GM20000 (cell line): Measurements from ENCODE around the gene GCAT.

ENCODE experiments used
- DNase-seq: peaks from one replicate; pipeline ENCODE4 v3.0.0; 2012; ENCODE audit warnings: low spot score
- TF ChIP-seq, protein P1 (sequence below): IDR thresholded peaks from 2 replicates; pipeline ENCODE4 v1.5.1; 2012; ENCODE audit warnings: mild to moderate bottlenecking, control low read depth; ENCODE audit errors: extremely low read depth, missing control alignments

Gene GCAT

DNA sequence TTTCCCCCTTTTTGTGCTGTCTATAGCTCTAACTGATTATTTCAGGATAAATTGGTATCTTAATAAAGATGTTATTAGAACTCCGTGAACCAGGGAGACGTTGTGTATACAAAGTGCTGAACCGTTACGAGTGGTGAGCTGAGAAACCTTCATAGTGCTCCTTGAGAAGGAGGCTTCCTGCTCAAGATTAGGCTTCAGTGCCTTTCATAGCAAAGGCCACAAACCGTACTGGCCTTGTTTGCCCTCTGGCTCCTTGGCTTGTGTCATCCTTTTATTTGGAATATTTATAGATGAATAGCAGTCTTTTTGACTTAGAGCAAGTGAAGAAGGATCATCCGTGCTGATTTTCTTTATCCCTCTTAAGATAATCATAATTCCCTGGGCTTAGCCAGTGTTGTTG is 57.8 kb downstream of the GCAT start:
- DNase-seq = no peak
- TF ChIP-seq, protein P1, sequence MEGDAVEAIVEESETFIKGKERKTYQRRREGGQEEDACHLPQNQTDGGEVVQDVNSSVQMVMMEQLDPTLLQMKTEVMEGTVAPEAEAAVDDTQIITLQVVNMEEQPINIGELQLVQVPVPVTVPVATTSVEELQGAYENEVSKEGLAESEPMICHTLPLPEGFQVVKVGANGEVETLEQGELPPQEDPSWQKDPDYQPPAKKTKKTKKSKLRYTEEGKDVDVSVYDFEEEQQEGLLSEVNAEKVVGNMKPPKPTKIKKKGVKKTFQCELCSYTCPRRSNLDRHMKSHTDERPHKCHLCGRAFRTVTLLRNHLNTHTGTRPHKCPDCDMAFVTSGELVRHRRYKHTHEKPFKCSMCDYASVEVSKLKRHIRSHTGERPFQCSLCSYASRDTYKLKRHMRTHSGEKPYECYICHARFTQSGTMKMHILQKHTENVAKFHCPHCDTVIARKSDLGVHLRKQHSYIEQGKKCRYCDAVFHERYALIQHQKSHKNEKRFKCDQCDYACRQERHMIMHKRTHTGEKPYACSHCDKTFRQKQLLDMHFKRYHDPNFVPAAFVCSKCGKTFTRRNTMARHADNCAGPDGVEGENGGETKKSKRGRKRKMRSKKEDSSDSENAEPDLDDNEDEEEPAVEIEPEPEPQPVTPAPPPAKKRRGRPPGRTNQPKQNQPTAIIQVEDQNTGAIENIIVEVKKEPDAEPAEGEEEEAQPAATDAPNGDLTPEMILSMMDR = no peak
